ENCODE measurements around the gene SEMA7A.
A peak's percentile ranks its signal among the peaks of the same experiment; 100 is the strongest.
"Not testable (repeated sequence)": the region's sequence is repeated elsewhere in the genome, so short reads cannot be mapped to it uniquely, and the experiment has no call there.

SEMA7A gene

GRCh38 chr15:74369084-74369745 lies 64.5 kb downstream of the SEMA7A start:
- DNase-seq = no peak

- no peak for DNase-seq
These were observed 65.6 kb downstream of the SEMA7A start for GRCh38 chr15:74368121-74368520.

- no peak for DNase-seq
These were observed 66.4 kb downstream of the SEMA7A start, which contains the start of gene CYP11A1 for GRCh38 chr15:74367296-74367854. Gene CYP11A1 (minus strand): TSS chr15:74367646. CDS start chr15:74367585, 61 bp downstream.

- peak; percentile 7 for DNase-seq
These were observed 67.9 kb downstream of the SEMA7A start for GRCh38 chr15:74365598-74366445.

- DNase-seq = no peak
These were observed 68.7 kb downstream of the SEMA7A start for GRCh38 chr15:74364936-74365597.

- DNase-seq = no peak
These were observed 71.3 kb downstream of the SEMA7A start for GRCh38 chr15:74362482-74362881.

- not testable (repeated sequence) for DNase-seq
These were observed 72.9 kb downstream of the SEMA7A start for GRCh38 chr15:74360855-74361254.

GRCh38 chr15:74359376-74359775 lies 74.4 kb downstream of the SEMA7A start:
- not testable (repeated sequence) for DNase-seq
